HG03558 (cell line): ENCODE measurements around the gene TMPRSS11E.
"Not testable (repeated sequence)": the region's sequence is repeated elsewhere in the genome, so short reads cannot be mapped to it uniquely, and the experiment has no call there.

Experiments used
- ATAC-seq: cut with Tn5 transposase; IDR thresholded peaks from one replicate; pipeline ENCODE4 v1.9.1; 2021; ENCODE audit warnings: moderate number of reproducible peaks; ENCODE audit not compliant: unreplicated experiment; ENCODE audit errors: extremely low read depth

TMPRSS11E gene

GRCh38 chr4:68447201-68447600 is at the start of gene TMPRSS11E:
Gene TMPRSS11E (plus strand): TSS chr4:68447463. CDS start chr4:68447513, 50 bp downstream.
- ATAC-seq, result no peak

- no peak for ATAC-seq
Observed at GRCh38 chr4:68399306-68399705, 48.0 kb upstream of the TMPRSS11E start.

GRCh38 chr4:68401231-68401630 is 46.0 kb upstream of the TMPRSS11E start:
- no peak for ATAC-seq

GRCh38 chr4:68404153-68404552 is 43.1 kb upstream of the TMPRSS11E start:
- no peak for ATAC-seq

- not testable (repeated sequence) for ATAC-seq
Observed at GRCh38 chr4:68405718-68406478, 41.4 kb upstream of the TMPRSS11E start.

- ATAC-seq, result no peak
Observed at GRCh38 chr4:68406479-68406859, 40.8 kb upstream of the TMPRSS11E start.

- not testable (repeated sequence) for ATAC-seq
Observed at GRCh38 chr4:68407015-68407867, 40.0 kb upstream of the TMPRSS11E start.

- ATAC-seq, result no peak
Observed at GRCh38 chr4:68407868-68408190, 39.4 kb upstream of the TMPRSS11E start.

- no peak for ATAC-seq
Observed at GRCh38 chr4:68410149-68410548, 37.1 kb upstream of the TMPRSS11E start.

GRCh38 chr4:68410643-68411042 is 36.6 kb upstream of the TMPRSS11E start:
- no peak for ATAC-seq

GRCh38 chr4:68412031-68412430 is 35.2 kb upstream of the TMPRSS11E start:
- ATAC-seq, result not testable (repeated sequence)

GRCh38 chr4:68416591-68416990 is 30.7 kb upstream of the TMPRSS11E start:
- no peak for ATAC-seq

- no peak for ATAC-seq
Observed at GRCh38 chr4:68426516-68426915, 20.7 kb upstream of the TMPRSS11E start.

GRCh38 chr4:68430337-68430736 is 16.9 kb upstream of the TMPRSS11E start:
- no peak for ATAC-seq

GRCh38 chr4:68432320-68432719 is 14.9 kb upstream of the TMPRSS11E start:
- ATAC-seq, result no peak

- ATAC-seq, result no peak
Observed at GRCh38 chr4:68433582-68433981, 13.7 kb upstream of the TMPRSS11E start.

GRCh38 chr4:68434277-68434676 is 13.0 kb upstream of the TMPRSS11E start:
- no peak for ATAC-seq

GRCh38 chr4:68434836-68435235 is 12.4 kb upstream of the TMPRSS11E start:
- ATAC-seq, result no peak

- ATAC-seq, result no peak
Observed at GRCh38 chr4:68445111-68445510, 2.2 kb upstream of the TMPRSS11E start.

- ATAC-seq, result peak; percentile 64
Observed at GRCh38 chr4:68451246-68452211, 4.3 kb downstream of the TMPRSS11E start.
